GM23338 (cell line): ENCODE results near the gene UHMK1. TPM values are rescaled to one million over a fixed set of nuclear protein-coding genes. Genes with fewer than 3 reads are reported as not detected.
A peak's percentile ranks its signal among the peaks of the same experiment; 100 is the strongest.

Source experiments
- ATAC-seq: fragments of 200-7000 bp; cut with Tn5 transposase; 3 replicates; pipeline ENCODE4 v1.9.1; 2020
- DNase-seq: peaks from one replicate; pipeline ENCODE4 v3.0.0-alpha.2; 2015; ENCODE audit warnings: low spot score
- H2AFZ ChIP-seq: fragments of 200-600 bp; sonication (generic); 2 replicates; pipeline ENCODE4 v1.8.0; 2016; ENCODE audit warnings: antibody characterized with exemption, mild to moderate bottlenecking, moderate library complexity
- H3F3A ChIP-seq: fragments of 200-600 bp; sonication (generic); replicated peaks from 2 replicates; pipeline ENCODE4 v1.8.0; 2017; ENCODE audit warnings: antibody characterized with exemption, mixed run types, low read depth
- H3K27ac ChIP-seq: fragments of 200-600 bp; sonication (generic); 2 replicates; pipeline ENCODE4 v1.6.1; 2016; ENCODE audit warnings: low read depth
- H3K27me3 ChIP-seq: fragments of 200-600 bp; sonication (generic); 2 replicates; pipeline ENCODE4 v1.8.0; 2016; ENCODE audit warnings: mild to moderate bottlenecking, mixed run types, moderate library complexity; ENCODE audit not compliant: insufficient read depth
- H3K36me3 ChIP-seq: fragments of 200-600 bp; sonication (generic); 2 replicates; pipeline ENCODE4 v1.8.0; 2016; ENCODE audit warnings: mild to moderate bottlenecking; ENCODE audit not compliant: insufficient read depth
- H3K4me1 ChIP-seq: fragments of 200-600 bp; sonication (generic); 2 replicates; pipeline ENCODE4 v1.8.0; 2016; ENCODE audit warnings: mild to moderate bottlenecking, moderate library complexity; ENCODE audit not compliant: insufficient read depth
- H3K4me2 ChIP-seq: fragments of 200-600 bp; sonication (generic); 2 replicates; pipeline ENCODE4 v1.7.1; 2017; ENCODE audit warnings: mixed run types
- H3K4me3 ChIP-seq: fragments of 200-600 bp; sonication (generic); 2 replicates; pipeline ENCODE4 v1.6.1; 2016; ENCODE audit warnings: mixed run types
- H3K79me2 ChIP-seq: fragments of 200-600 bp; sonication (generic); replicated peaks from 2 replicates; pipeline ENCODE4 v1.8.0; 2017; ENCODE audit warnings: mild to moderate bottlenecking; ENCODE audit not compliant: insufficient read depth
- H3K9me2 ChIP-seq: fragments of 200-600 bp; sonication (generic); 2 replicates; pipeline ENCODE4 v1.8.0; 2017; ENCODE audit not compliant: insufficient read depth
- H4K20me1 ChIP-seq: fragments of 200-600 bp; sonication (generic); replicated peaks from 2 replicates; pipeline ENCODE4 v1.8.0; 2017; ENCODE audit warnings: mild to moderate bottlenecking; ENCODE audit not compliant: insufficient read depth
- H3K27ac Mint-ChIP-seq: 2 replicates; pipeline ENCODE4 v1.8.0; 2020; ENCODE audit warnings: inconsistent platforms, mild to moderate bottlenecking, moderate library complexity, mixed read lengths
- H3K27me3 Mint-ChIP-seq: 3 replicates; pipeline ENCODE4 v1.8.0; 2022; ENCODE audit warnings: low read depth, mild to moderate bottlenecking, moderate library complexity, mixed read lengths, inconsistent platforms; ENCODE audit not compliant: insufficient read depth, poor library complexity
- H3K36me3 Mint-ChIP-seq: 3 replicates; pipeline ENCODE4 v1.8.0; 2021; ENCODE audit warnings: low read depth, mild to moderate bottlenecking, inconsistent platforms, moderate library complexity, mixed read lengths
- H3K4me1 Mint-ChIP-seq: 3 replicates; pipeline ENCODE4 v1.8.0; 2020; ENCODE audit warnings: mild to moderate bottlenecking, inconsistent platforms, mixed read lengths
- H3K4me3 Mint-ChIP-seq: 3 replicates; pipeline ENCODE4 v1.8.0; 2021; ENCODE audit warnings: moderate library complexity, mild to moderate bottlenecking, inconsistent platforms, mixed read lengths
- H3K9me3 Mint-ChIP-seq: 3 replicates; pipeline ENCODE4 v1.8.0; 2020; ENCODE audit warnings: moderate library complexity, mild to moderate bottlenecking, inconsistent platforms, mixed read lengths
- CREB1 ChIP-seq: fragments of 250-450 bp; sonication (Bioruptor Pico); IDR thresholded peaks from 2 replicates; pipeline ENCODE4 v1.5.0; 2020; ENCODE audit warnings: low read depth, mild to moderate bottlenecking, moderate library complexity
- JUNB ChIP-seq: IDR thresholded peaks from one replicate; pipeline ENCODE4 v1.6.1; 2016; ENCODE audit warnings: antibody characterized with exemption; ENCODE audit not compliant: unreplicated experiment
- NANOG ChIP-seq: IDR thresholded peaks from 2 replicates; pipeline ENCODE4 v1.6.1; 2016; ENCODE audit warnings: antibody characterized with exemption, borderline replicate concordance
- STAT1 ChIP-seq: IDR thresholded peaks from one replicate; pipeline ENCODE4 v1.6.1; 2016; ENCODE audit warnings: antibody characterized with exemption; ENCODE audit not compliant: unreplicated experiment
- ZNF462 ChIP-seq: fragments of 250-450 bp; sonication (Bioruptor Pico); IDR thresholded peaks from 2 replicates; pipeline ENCODE4 v1.5.0; 2020; ENCODE audit warnings: mild to moderate bottlenecking, moderate library complexity
- polyA plus RNA-seq: library from polyadenylated mRNA; unstranded; fragments of >200 nt; fragmentation: Nextera tagmentation; extraction: Ambion mirVana; gene quantifications from 2 replicates; pipeline ENCODE4 v1.2.1, GENCODE V29; 2016
- total RNA-seq: library from RNA; depleted of rRNA; stranded (reverse); fragments of >200 nt; shearing (Covaris generic); gene quantifications from 2 replicates; pipeline ENCODE4 v1.2.3, GENCODE V29; 2014

UHMK1 gene
- total and polyA plus RNA-seq, 2 experiments from 2014 or later, result 8.6 to 28.3 TPM

DNA sequence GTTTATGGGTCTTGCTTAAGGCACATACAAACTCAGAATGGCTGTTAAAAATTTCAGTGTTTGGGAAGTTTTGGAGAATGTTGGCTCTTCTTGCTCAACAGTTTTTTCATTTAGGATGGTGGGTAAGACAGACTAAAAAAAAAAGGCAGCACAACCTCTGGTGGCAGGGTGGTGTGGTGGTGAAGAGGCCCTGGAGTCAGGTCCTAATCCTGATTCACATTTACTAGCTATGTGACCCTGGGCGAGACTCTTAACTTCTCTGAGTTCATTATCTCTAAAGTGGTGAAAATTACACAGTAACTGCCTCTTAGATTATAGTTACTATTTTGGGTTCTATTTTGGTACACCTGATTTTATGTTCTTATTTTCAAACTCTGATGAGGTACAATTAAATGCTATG lies 75.5 kb downstream of the UHMK1 start (continued):
- TF ChIP-seq NANOG (no peak), JUNB (no peak), STAT1 (no peak)

DNA sequence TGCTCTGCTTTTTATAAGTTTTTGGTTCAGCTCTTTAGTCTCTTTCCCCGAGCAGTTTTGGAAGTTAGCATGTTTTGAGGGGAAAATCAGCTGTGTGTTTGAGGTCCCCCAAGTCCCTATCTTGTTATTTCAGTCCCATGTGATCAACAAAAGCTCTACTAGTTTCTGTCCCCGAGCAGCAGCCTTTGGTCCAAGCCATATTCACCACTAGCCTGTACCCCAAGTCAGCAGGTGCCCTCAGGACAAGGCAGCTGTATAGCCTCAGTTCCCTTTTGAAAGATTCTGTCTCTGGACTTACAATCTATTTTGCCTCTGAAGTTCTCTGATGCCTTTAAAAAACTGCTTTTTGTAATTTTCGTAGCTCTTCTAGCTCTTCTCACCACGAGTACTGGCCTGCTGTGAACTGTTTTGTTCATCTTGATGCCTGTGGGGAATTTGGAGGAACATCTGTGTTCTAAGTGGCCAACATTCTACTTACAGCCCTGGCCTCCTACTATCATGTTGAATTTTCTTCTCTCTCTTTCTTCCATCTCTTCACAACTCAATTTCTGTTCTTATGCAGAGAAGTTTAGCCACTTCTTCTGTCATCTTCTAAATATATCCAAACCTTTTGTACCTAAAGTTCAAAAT lies 80.6 kb downstream of the UHMK1 start:
- Histone ChIP-seq H2AFZ (no peak overlapping the region), H3K27me3 (no peaks in the 10 kb centered on the region), H3K36me3 (peaks cover 9% of the 10 kb centered on the region; the same call in 1 of the 2 replicates), H3K9me2 (no peaks in the 10 kb centered on the region), H4K20me1 (no peaks in the 10 kb centered on the region), H3K4me1 (no peaks in the 10 kb centered on the region), H3K4me3 (no peak overlapping the region), H3F3A (no peaks in the 10 kb centered on the region), H3K4me2 (no peak overlapping the region), H3K79me2 (peaks cover 13% of the 10 kb centered on the region), H3K27ac (no peak overlapping the region)
- H3K9me3 Mint-ChIP-seq, result no peaks in the 10 kb centered on the region
- DNase-seq (no peak), ATAC-seq (no peak)
- peaks cover 3% of the 10 kb centered on the region; the same call in 2 of the 3 replicates for H3K4me1 Mint-ChIP-seq
- H3K36me3 Mint-ChIP-seq, result peaks cover 5% of the 10 kb centered on the region
- peak overlapping the region; percentile 28; the same call in 1 of the 2 replicates for H3K27ac Mint-ChIP-seq
- H3K4me3 Mint-ChIP-seq, result no peak overlapping the region
- no peak for TF ChIP-seq CREB1 (CRISPR knock-in tag)
- no peak for TF ChIP-seq ZNF462
- no peaks in the 10 kb centered on the region for H3K27me3 Mint-ChIP-seq
